ENCODE results near the gene PRAMEF27.
"Not testable (repeated sequence)": the region's sequence is repeated elsewhere in the genome, so short reads cannot be mapped to it uniquely, and the experiment has no call there.

DNA sequence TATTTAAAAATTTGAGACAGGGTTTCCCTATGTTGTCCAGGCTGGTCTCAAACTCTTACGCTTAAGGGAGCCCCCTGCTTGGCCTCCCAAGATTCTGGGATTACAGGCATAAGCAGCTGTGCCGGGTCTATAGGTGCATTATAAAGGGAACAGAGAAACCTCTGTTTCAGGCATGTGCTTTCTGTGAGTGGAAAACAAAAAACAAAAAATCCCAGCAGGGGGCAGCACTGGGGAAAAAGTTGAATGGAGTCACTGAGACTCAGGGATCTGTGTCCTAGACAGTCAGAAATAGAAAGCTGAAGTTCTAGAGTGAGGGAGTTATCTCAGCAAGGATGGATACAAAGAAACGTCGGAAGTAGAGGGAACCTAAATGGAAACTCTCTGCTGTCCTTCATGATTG is 50.6 kb downstream of the PRAMEF27 start:
- not testable (repeated sequence) for TF ChIP-seq EZH2phosphoT487 (IDR thresholded peaks at IDR 0.05; ENCODE audit: borderline replicate concordance, low read length)
- TF ChIP-seq, protein P1, sequence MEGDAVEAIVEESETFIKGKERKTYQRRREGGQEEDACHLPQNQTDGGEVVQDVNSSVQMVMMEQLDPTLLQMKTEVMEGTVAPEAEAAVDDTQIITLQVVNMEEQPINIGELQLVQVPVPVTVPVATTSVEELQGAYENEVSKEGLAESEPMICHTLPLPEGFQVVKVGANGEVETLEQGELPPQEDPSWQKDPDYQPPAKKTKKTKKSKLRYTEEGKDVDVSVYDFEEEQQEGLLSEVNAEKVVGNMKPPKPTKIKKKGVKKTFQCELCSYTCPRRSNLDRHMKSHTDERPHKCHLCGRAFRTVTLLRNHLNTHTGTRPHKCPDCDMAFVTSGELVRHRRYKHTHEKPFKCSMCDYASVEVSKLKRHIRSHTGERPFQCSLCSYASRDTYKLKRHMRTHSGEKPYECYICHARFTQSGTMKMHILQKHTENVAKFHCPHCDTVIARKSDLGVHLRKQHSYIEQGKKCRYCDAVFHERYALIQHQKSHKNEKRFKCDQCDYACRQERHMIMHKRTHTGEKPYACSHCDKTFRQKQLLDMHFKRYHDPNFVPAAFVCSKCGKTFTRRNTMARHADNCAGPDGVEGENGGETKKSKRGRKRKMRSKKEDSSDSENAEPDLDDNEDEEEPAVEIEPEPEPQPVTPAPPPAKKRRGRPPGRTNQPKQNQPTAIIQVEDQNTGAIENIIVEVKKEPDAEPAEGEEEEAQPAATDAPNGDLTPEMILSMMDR (IDR thresholded peaks at IDR 0.05; ENCODE audit: low read depth, low read length, poor library complexity, severe bottlenecking), result not testable (repeated sequence)

All from DOHH2 (cell line).